Liver (tissue), 9 donors: Measurements from ENCODE around the gene ECD. TPM values are rescaled to one million over a fixed set of nuclear protein-coding genes. Genes with fewer than 3 reads are reported as not detected.

Experiments
- DNase-seq: peaks from one replicate; pipeline ENCODE4 v3.0.0-alpha.2; 2017; ENCODE audit warnings: low spot score
- H3K27ac ChIP-seq, 2 donors: one replicate each; pipeline ENCODE4 v1.7.0; 2013; ENCODE audit warnings: inconsistent platforms in 2 of 2, low read length in 2 of 2, control low read depth in 1 of 2, low read depth in 1 of 2, mild to moderate bottlenecking in 1 of 2
- H3K27me3 ChIP-seq, 4 donors: one replicate each; pipeline versions ENCODE4 v1.6.1 to v1.7.0; 2013; ENCODE audit warnings: low read length in 3 of 4, inconsistent platforms in 1 of 4, mild to moderate bottlenecking in 1 of 4, moderate library complexity in 1 of 4; ENCODE audit not compliant: control insufficient read depth in 4 of 4, insufficient read depth in 4 of 4
- H3K36me3 ChIP-seq, 4 donors: one replicate each; pipeline versions ENCODE4 v1.6.1 to v1.7.0; 2013; ENCODE audit warnings: low read length in 3 of 4, mild to moderate bottlenecking in 3 of 4, low read depth in 1 of 4, moderate library complexity in 1 of 4; ENCODE audit not compliant: control insufficient read depth in 4 of 4, insufficient read depth in 3 of 4
- H3K4me1 ChIP-seq, 4 donors: one replicate each; pipeline versions ENCODE4 v1.6.1 to v1.7.0; 2013; ENCODE audit warnings: low read length in 3 of 4, mild to moderate bottlenecking in 3 of 4, moderate library complexity in 1 of 4; ENCODE audit not compliant: control insufficient read depth in 4 of 4, insufficient read depth in 4 of 4
- H3K4me3 ChIP-seq, 3 donors: one replicate each; pipeline versions ENCODE4 v1.6.1 to v1.7.0; 2013; ENCODE audit warnings: low read length in 3 of 3, control low read depth in 1 of 3, low read depth in 1 of 3, mild to moderate bottlenecking in 1 of 3
- H3K9ac ChIP-seq, 2 donors: one replicate each; pipeline ENCODE4 v1.7.0; 2013; ENCODE audit warnings: low read length in 2 of 2, mild to moderate bottlenecking in 2 of 2, moderate library complexity in 2 of 2, control low read depth in 1 of 2, low read depth in 1 of 2
- H3K9me3 ChIP-seq, 4 donors: one replicate each; pipeline versions ENCODE4 v1.6.1 to v1.7.0; 2013; ENCODE audit warnings: low read length in 3 of 4; ENCODE audit not compliant: control insufficient read depth in 4 of 4
- ATF3 ChIP-seq: IDR thresholded peaks from 2 replicates; pipeline ENCODE4 v1.6.1; 2016; ENCODE audit warnings: antibody characterized with exemption
- EGR1 ChIP-seq, 2 donors: IDR thresholded peaks; 2 replicates each; pipeline ENCODE4 v1.6.1; 2016 to 2018; ENCODE audit warnings: antibody characterized with exemption in 2 of 2, low read depth in 2 of 2
- FOXA1 ChIP-seq: IDR thresholded peaks from 2 replicates; pipeline ENCODE4 v1.6.1; 2016; ENCODE audit warnings: antibody characterized with exemption
- FOXA2 ChIP-seq: IDR thresholded peaks from 2 replicates; pipeline ENCODE4 v1.6.1; 2016; ENCODE audit warnings: antibody characterized with exemption
- GABPA ChIP-seq, 2 donors: IDR thresholded peaks in 1 of 2; conservative IDR thresholded peaks in 1 of 2; 2 replicates each; pipeline ENCODE4 v1.6.1; 2016; ENCODE audit warnings: antibody characterized with exemption in 2 of 2, mild to moderate bottlenecking in 1 of 2, moderate library complexity in 1 of 2
- HNF4A ChIP-seq, 2 donors: conservative IDR thresholded peaks; 2 replicates each; pipeline ENCODE4 v1.6.1; 2016; ENCODE audit warnings: antibody characterized with exemption in 2 of 2, mild to moderate bottlenecking in 2 of 2
- HNF4G ChIP-seq: IDR thresholded peaks from 2 replicates; pipeline ENCODE4 v1.6.1; 2016; ENCODE audit warnings: antibody characterized with exemption
- JUND ChIP-seq, 2 donors: IDR thresholded peaks; 2 replicates each; pipeline ENCODE4 v1.6.1; 2016; ENCODE audit warnings: antibody characterized with exemption in 2 of 2
- NR2F2 ChIP-seq: IDR thresholded peaks from 2 replicates; pipeline ENCODE4 v1.6.1; 2016; ENCODE audit warnings: antibody characterized with exemption
- RAD21 ChIP-seq, 2 donors: IDR thresholded peaks; 2 replicates each; pipeline ENCODE4 v1.6.1; 2016; ENCODE audit warnings: antibody characterized with exemption in 2 of 2, mild to moderate bottlenecking in 2 of 2
- REST ChIP-seq: IDR thresholded peaks from 2 replicates; pipeline ENCODE4 v1.6.1; 2016; ENCODE audit warnings: antibody characterized with exemption, mild to moderate bottlenecking
- RXRA ChIP-seq, 2 donors: IDR thresholded peaks; 2 replicates each; pipeline ENCODE4 v1.6.1; 2017 to 2018; ENCODE audit warnings: antibody characterized with exemption in 2 of 2, mild to moderate bottlenecking in 1 of 2
- SP1 ChIP-seq: IDR thresholded peaks from 2 replicates; pipeline ENCODE4 v1.6.1; 2018; ENCODE audit warnings: antibody characterized with exemption, mild to moderate bottlenecking
- TAF1 ChIP-seq: conservative IDR thresholded peaks from 2 replicates; pipeline ENCODE4 v1.6.1; 2016; ENCODE audit warnings: antibody characterized with exemption, mild to moderate bottlenecking
- YY1 ChIP-seq: IDR thresholded peaks from 2 replicates; pipeline ENCODE4 v1.6.1; 2016; ENCODE audit warnings: antibody characterized with exemption, mild to moderate bottlenecking
- WGBS: extraction: QIAGEN DNeasy Blood & Tissue Kit; methylation state at CpG from one replicate; pipeline ENCODE4 v1.1.7; 2013; 5-methylcytosine and 5-hydroxymethylcytosine counted together
- polyA plus RNA-seq, 2 donors: library from polyadenylated mRNA; stranded (reverse) in 1 of 2; unstranded in 1 of 2; fragments of 200-250 nt in 1 of 2; fragments of >200 nt in 1 of 2; fragmentation: Nextera tagmentation in 1 of 2; extraction: Ambion mirVana in 1 of 2; gene quantifications; one replicate each; pipeline versions ENCODE4 v1.2.1 to v1.2.3, GENCODE V29; 2013 to 2015
- total RNA-seq, 2 donors: library from RNA; depleted of rRNA; stranded (reverse); fragments of >200 nt; gene quantifications; one replicate each; pipeline ENCODE4 v1.2.3, GENCODE V29; 2014
- TF ChIP-seq, protein P1 (sequence below): IDR thresholded peaks from 2 replicates; pipeline ENCODE4 v1.6.1; 2016; ENCODE audit warnings: antibody characterized with exemption
- TF ChIP-seq, protein P2 (sequence below): IDR thresholded peaks from 2 replicates; pipeline ENCODE4 v1.6.1; 2016; ENCODE audit warnings: antibody characterized with exemption
- TF ChIP-seq, protein P3 (sequence below): fragments of 150-350 bp; IDR thresholded peaks from 2 replicates; pipeline ENCODE4 v1.5.1; 2017; ENCODE audit warnings: improper control_type of control experiment, low read depth, low read length; ENCODE audit not compliant: missing input control
- donor health status: healthy.
- donor health status: healthy.
- donor health status: healthy.
- donor health status: healthy.
- donor health status: healthy.

Gene ECD
- total and polyA plus RNA-seq, 4 donors: 7.1 to 16.2 (median 12.0) TPM

DNA sequence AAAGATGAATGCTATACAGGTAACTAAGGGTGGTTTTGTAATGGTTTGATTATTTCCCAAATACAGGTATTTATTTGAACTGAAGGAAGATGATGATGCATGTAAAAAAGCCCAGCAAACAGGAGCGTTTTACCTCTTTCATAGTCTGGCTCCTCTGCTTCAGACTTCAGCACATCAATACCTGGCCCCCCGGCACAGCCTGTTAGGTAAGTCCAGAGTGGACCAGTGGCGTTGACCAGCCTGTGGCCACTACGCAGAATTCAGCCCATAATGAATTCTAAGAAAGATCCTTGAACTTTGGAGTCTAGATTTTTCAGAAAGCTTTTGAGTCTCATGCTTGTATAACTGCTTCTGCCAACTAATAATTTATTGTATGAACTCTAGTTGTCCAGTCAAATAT, 47.9 kb downstream of the ECD start:
- WGBS: 41% methylated on average over 4 of the region's 4 CpGs
- no peaks in the 10 kb centered on the region for H3K27me3 ChIP-seq
- H3K9me3 ChIP-seq: no peaks in the 10 kb centered on the region
- TF ChIP-seq, protein P1, sequence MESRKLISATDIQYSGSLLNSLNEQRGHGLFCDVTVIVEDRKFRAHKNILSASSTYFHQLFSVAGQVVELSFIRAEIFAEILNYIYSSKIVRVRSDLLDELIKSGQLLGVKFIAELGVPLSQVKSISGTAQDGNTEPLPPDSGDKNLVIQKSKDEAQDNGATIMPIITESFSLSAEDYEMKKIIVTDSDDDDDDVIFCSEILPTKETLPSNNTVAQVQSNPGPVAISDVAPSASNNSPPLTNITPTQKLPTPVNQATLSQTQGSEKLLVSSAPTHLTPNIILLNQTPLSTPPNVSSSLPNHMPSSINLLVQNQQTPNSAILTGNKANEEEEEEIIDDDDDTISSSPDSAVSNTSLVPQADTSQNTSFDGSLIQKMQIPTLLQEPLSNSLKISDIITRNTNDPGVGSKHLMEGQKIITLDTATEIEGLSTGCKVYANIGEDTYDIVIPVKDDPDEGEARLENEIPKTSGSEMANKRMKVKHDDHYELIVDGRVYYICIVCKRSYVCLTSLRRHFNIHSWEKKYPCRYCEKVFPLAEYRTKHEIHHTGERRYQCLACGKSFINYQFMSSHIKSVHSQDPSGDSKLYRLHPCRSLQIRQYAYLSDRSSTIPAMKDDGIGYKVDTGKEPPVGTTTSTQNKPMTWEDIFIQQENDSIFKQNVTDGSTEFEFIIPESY: no peak
- TF ChIP-seq HNF4A (conservative IDR thresholded peaks at IDR 0.05): peak in 1 of 2 donors; percentile 40
- TF ChIP-seq, protein P2, sequence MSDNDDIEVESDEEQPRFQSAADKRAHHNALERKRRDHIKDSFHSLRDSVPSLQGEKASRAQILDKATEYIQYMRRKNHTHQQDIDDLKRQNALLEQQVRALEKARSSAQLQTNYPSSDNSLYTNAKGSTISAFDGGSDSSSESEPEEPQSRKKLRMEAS: no peak
- TF ChIP-seq SP1: no peak
- no peak overlapping the region for H3K4me3 ChIP-seq
- peak overlapping the region; percentile 57 to 85 for H3K27ac ChIP-seq
- DNase-seq: no peak
- peak overlapping the region in 1 of 2 donors; percentile 38 for H3K9ac ChIP-seq
- H3K36me3 ChIP-seq: peaks cover 1 to 9% (median 3%) of the 10 kb centered on the region in 4 donors
- peaks cover 13 to 28% (median 20%) of the 10 kb centered on the region in 4 donors for H3K4me1 ChIP-seq

GRCh38 chr10:73119457-73119856, 48.4 kb downstream of the ECD start:
- Histone ChIP-seq H3K27ac (peak overlapping the region; percentile 57 to 85), H3K9ac (peak overlapping the region in 1 of 2 donors; percentile 38), H3K4me1 (peaks cover 13 to 28% (median 20%) of the 10 kb centered on the region in 4 donors), H3K36me3 (peaks cover 0 to 8% (median 2%) of the 10 kb centered on the region in 4 donors), H3K9me3 (no peaks in the 10 kb centered on the region), H3K27me3 (no peaks in the 10 kb centered on the region), H3K4me3 (no peak overlapping the region)
- no peak for DNase-seq
- WGBS: 33% methylated on average over 1 of the region's 1 CpG
- TF ChIP-seq FOXA2 (peak; percentile 25), SP1 (no peak), YY1 (no peak), REST (no peak), RAD21 (IDR thresholded peaks at IDR 0.05) (no peak), FOXA1 (no peak), HNF4G (no peak), ATF3 (no peak), NR2F2 (no peak), HNF4A (conservative IDR thresholded peaks at IDR 0.05) (peak in 1 of 2 donors; percentile 45), EGR1 (IDR thresholded peaks at IDR 0.05; ENCODE audit: low read depth in 2 of 2) (no peak), TAF1 (no peak), GABPA (IDR thresholded peaks at IDR 0.05 in 1 of 2, conservative IDR thresholded peaks at IDR 0.05 in 1 of 2) (no peak), JUND (IDR thresholded peaks at IDR 0.05) (no peak), RXRA (IDR thresholded peaks at IDR 0.05) (peak in 1 of 2 donors; percentile 35)
- TF ChIP-seq, protein P2: peak; percentile 31
- TF ChIP-seq, protein P3, sequence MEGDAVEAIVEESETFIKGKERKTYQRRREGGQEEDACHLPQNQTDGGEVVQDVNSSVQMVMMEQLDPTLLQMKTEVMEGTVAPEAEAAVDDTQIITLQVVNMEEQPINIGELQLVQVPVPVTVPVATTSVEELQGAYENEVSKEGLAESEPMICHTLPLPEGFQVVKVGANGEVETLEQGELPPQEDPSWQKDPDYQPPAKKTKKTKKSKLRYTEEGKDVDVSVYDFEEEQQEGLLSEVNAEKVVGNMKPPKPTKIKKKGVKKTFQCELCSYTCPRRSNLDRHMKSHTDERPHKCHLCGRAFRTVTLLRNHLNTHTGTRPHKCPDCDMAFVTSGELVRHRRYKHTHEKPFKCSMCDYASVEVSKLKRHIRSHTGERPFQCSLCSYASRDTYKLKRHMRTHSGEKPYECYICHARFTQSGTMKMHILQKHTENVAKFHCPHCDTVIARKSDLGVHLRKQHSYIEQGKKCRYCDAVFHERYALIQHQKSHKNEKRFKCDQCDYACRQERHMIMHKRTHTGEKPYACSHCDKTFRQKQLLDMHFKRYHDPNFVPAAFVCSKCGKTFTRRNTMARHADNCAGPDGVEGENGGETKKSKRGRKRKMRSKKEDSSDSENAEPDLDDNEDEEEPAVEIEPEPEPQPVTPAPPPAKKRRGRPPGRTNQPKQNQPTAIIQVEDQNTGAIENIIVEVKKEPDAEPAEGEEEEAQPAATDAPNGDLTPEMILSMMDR: no peak
- TF ChIP-seq, protein P1: peak; percentile 18
